Uterus (tissue), 4 donors: Measurements from ENCODE around the gene ANKRD12. TPM values are rescaled to one million over a fixed set of nuclear protein-coding genes. Genes with fewer than 3 reads are reported as not detected.

ENCODE experiments used
- DNase-seq, 2 donors: peaks; one replicate each; pipeline ENCODE4 v3.0.0-alpha.2; 2019 to 2020
- H3K27ac ChIP-seq, 2 donors: fragments of 200-600 bp; sonication (generic); 1 replicate in 1 of 2; 2 replicates in 1 of 2; pipeline ENCODE4 v1.5.1; 2016 to 2018
- H3K27me3 ChIP-seq, 2 donors: fragments of 200-600 bp; sonication (generic); one replicate each; pipeline ENCODE4 v1.5.1; 2018 to 2019; ENCODE audit warnings: control low read depth in 1 of 2
- H3K36me3 ChIP-seq, 2 donors: fragments of 200-600 bp; sonication (generic); one replicate each; pipeline ENCODE4 v1.5.1; 2019; ENCODE audit warnings: control low read depth in 1 of 2
- H3K4me1 ChIP-seq, 2 donors: fragments of 200-600 bp; sonication (generic); one replicate each; pipeline ENCODE4 v1.5.1; 2018 to 2019; ENCODE audit warnings: control low read depth in 1 of 2
- H3K4me3 ChIP-seq, 2 donors: fragments of 200-600 bp; sonication (generic); 1 replicate in 1 of 2; 2 replicates in 1 of 2; pipeline ENCODE4 v1.5.1; 2018 to 2019; ENCODE audit warnings: mild to moderate bottlenecking in 1 of 2
- H3K9me3 ChIP-seq, 2 donors: fragments of 200-600 bp; sonication (generic); one replicate each; pipeline ENCODE4 v1.5.1; 2019; ENCODE audit warnings: control low read depth in 1 of 2
- CTCF ChIP-seq, 4 experiments: fragments of 200-600 bp in 2 of 4; fragments of 450-650 bp in 2 of 4; sonication (generic) in 2 of 4; IDR thresholded peaks; one replicate each; pipeline ENCODE4 v1.5.1; 2016 to 2019; ENCODE audit warnings: antibody characterized with exemption in 4 of 4, mild to moderate bottlenecking in 2 of 4, moderate library complexity in 1 of 4
- POLR2A ChIP-seq, 2 donors: fragments of 450-650 bp; IDR thresholded peaks; one replicate each; pipeline ENCODE4 v1.6.1; 2016; ENCODE audit warnings: antibody characterized with exemption in 2 of 2, mild to moderate bottlenecking in 1 of 2, moderate library complexity in 1 of 2
- intact Hi-C: fragments of 100-400 bp; cut with DNase I; formaldehyde crosslinking; loops from one replicate; pipeline ENCODE4 v1.15.1; 2023; ENCODE audit warnings: low total_unique reads
- total RNA-seq, 4 donors: library from RNA; depleted of rRNA in 3 of 4; stranded (reverse); fragments of >200 nt in 3 of 4; gene quantifications; one replicate each; pipeline versions ENCODE4 v1.1.0 to v1.2.4, GENCODE V29; 2014 to 2023
- donor health status: DM: yes; HTN: yes; CAD: no.

Gene ANKRD12
- total RNA-seq, 4 donors from 2014 or later, result 29.1 to 122 (median 43.6) TPM

- intact Hi-C loops, result loop anchor here (5.0 kb wide), 1 partner anchor 35 kb away; the partner anchor contains the start of gene ANKRD12
- Histone ChIP-seq H3K36me3 (no peaks in the 10 kb centered on the region), H3K27ac (peak within 1 kb of the TSS; percentile 93 to 94), H3K4me3 (peak within 1 kb of the TSS; percentile 69 to 82), H3K27me3 (no peaks in the 10 kb centered on the region), H3K9me3 (no peaks in the 10 kb centered on the region), H3K4me1 (peaks cover 0 to 8% of the 10 kb centered on the region in 2 donors)
- TF ChIP-seq CTCF (IDR thresholded peaks at IDR 0.05) (peak; percentile 1 to 19 (median 3)), POLR2A (IDR thresholded peaks at IDR 0.05) (peak; percentile 89 to 92)
- DNase-seq, result peak; percentile 95 to 98
Observed at GRCh38 chr18:9102508-9103375, 33.8 kb upstream of the ANKRD12 start, which contains the start of gene NDUFV2. TSS of gene NDUFV2 (plus strand) at chr18:9102699. CDS start at chr18:9102744, 45 bp downstream.

- H3K27ac ChIP-seq, result peak overlapping the region; percentile 93 to 94
- TF ChIP-seq CTCF (IDR thresholded peaks at IDR 0.05), result peak in 2 of 4 experiments; percentile 29 to 34
- no peak for TF ChIP-seq POLR2A (IDR thresholded peaks at IDR 0.05)
- no peaks in the 10 kb centered on the region for H3K9me3 ChIP-seq
- H3K4me3 ChIP-seq, result peak overlapping the region; percentile 69 to 82
- no peaks in the 10 kb centered on the region for H3K27me3 ChIP-seq
- intact Hi-C loops, result loop anchor here (5.0 kb wide), 1 partner anchor 34 kb away; the partner anchor contains the start of gene ANKRD12
- no peaks in the 10 kb centered on the region for H3K36me3 ChIP-seq
- DNase-seq, result no peak
- peaks cover 0 to 8% of the 10 kb centered on the region in 2 donors for H3K4me1 ChIP-seq
Observed at GRCh38 chr18:9103376-9103873, 33.2 kb upstream of the ANKRD12 start.

GRCh38 chr18:9104244-9104901, 32.2 kb upstream of the ANKRD12 start:
- peak overlapping the region; percentile 69 to 82 for H3K4me3 ChIP-seq
- no peak for DNase-seq
- intact Hi-C loops, result loop anchor here (5.0 kb wide), 1 partner anchor 33 kb away; the partner anchor contains the start of gene ANKRD12
- H3K9me3 ChIP-seq, result no peaks in the 10 kb centered on the region
- TF ChIP-seq POLR2A (IDR thresholded peaks at IDR 0.05) (no peak), CTCF (IDR thresholded peaks at IDR 0.05) (no peak)
- no peaks in the 10 kb centered on the region for H3K27me3 ChIP-seq
- peaks cover 0 to 12% of the 10 kb centered on the region in 2 donors for H3K4me1 ChIP-seq
- H3K36me3 ChIP-seq, result no peaks in the 10 kb centered on the region
- peak overlapping the region; percentile 93 to 94 for H3K27ac ChIP-seq

- no peaks in the 10 kb centered on the region for H3K36me3 ChIP-seq
- no peaks in the 10 kb centered on the region for H3K27me3 ChIP-seq
- TF ChIP-seq POLR2A (IDR thresholded peaks at IDR 0.05), result no peak
- no peak for TF ChIP-seq CTCF (IDR thresholded peaks at IDR 0.05)
- intact Hi-C loops, result no loop called here
- peak overlapping the region in 1 of 2 donors; percentile 94 for H3K27ac ChIP-seq
- H3K4me3 ChIP-seq, result peak overlapping the region in 1 of 2 donors; percentile 69
- no peaks in the 10 kb centered on the region for H3K9me3 ChIP-seq
- DNase-seq, result no peak
- peaks cover 0 to 21% of the 10 kb centered on the region in 2 donors for H3K4me1 ChIP-seq
Observed at GRCh38 chr18:9105420-9105819, 31.2 kb upstream of the ANKRD12 start.
